DND-41 (cell line): ENCODE results near the gene CCDC27.

ENCODE experiments used
- ATAC-seq: fragments of 200-7000 bp; cut with Tn5 transposase; 3 replicates; pipeline ENCODE4 v1.9.1; 2021; ENCODE audit warnings: low read depth; ENCODE audit not compliant: insufficient read depth
- DNase-seq: peaks from one replicate; pipeline ENCODE4 v3.0.0-alpha.2; 2020
- H2AFZ ChIP-seq: 2 replicates; pipeline ENCODE4 v1.6.0; 2012; ENCODE audit warnings: low read depth, low read length
- H3K27ac ChIP-seq: 2 replicates; pipeline ENCODE4 v1.5.1; 2012; ENCODE audit warnings: low read length, inconsistent platforms
- H3K27me3 ChIP-seq: fragments of 200-600 bp; sonication (generic); 2 replicates; pipeline ENCODE4 v1.6.0; 2012; ENCODE audit warnings: low read length, mild to moderate bottlenecking, inconsistent platforms; ENCODE audit not compliant: insufficient read depth, poor library complexity
- H3K36me3 ChIP-seq: 2 replicates; pipeline ENCODE4 v1.5.1; 2012; ENCODE audit warnings: low read length, inconsistent platforms; ENCODE audit not compliant: insufficient read depth
- H3K4me1 ChIP-seq: 2 replicates; pipeline ENCODE4 v1.5.1; 2012; ENCODE audit warnings: mild to moderate bottlenecking, low read length; ENCODE audit not compliant: insufficient read depth
- H3K4me2 ChIP-seq: 2 replicates; pipeline ENCODE4 v1.6.0; 2012; ENCODE audit warnings: mild to moderate bottlenecking, moderate library complexity, low read length, inconsistent platforms; ENCODE audit not compliant: insufficient read depth
- H3K4me3 ChIP-seq, 2 experiments: fragments of 200-600 bp in 1 of 2; shearing (Covaris generic) in 1 of 2; 2 replicates each; pipeline ENCODE4 v1.5.1; 2012 to 2016; ENCODE audit warnings: inconsistent platforms in 2 of 2, low read length in 2 of 2, mild to moderate bottlenecking in 2 of 2, low read depth in 1 of 2, moderate library complexity in 1 of 2
- H3K79me2 ChIP-seq: 2 replicates; pipeline ENCODE4 v1.6.0; 2012; ENCODE audit warnings: low read length, inconsistent platforms; ENCODE audit not compliant: insufficient read depth
- H3K9ac ChIP-seq: 2 replicates; pipeline ENCODE4 v1.6.0; 2012; ENCODE audit warnings: low read depth, mild to moderate bottlenecking, inconsistent platforms, low read length, moderate library complexity
- H3K9me3 ChIP-seq: 2 replicates; pipeline ENCODE4 v1.5.1; 2012; ENCODE audit warnings: low read length, moderate library complexity, mild to moderate bottlenecking, inconsistent platforms; ENCODE audit not compliant: insufficient read depth, severe bottlenecking
- H4K20me1 ChIP-seq: 2 replicates; pipeline ENCODE4 v1.6.0; 2012; ENCODE audit warnings: low read length; ENCODE audit not compliant: insufficient read depth
- CTCF ChIP-seq: IDR thresholded peaks from 2 replicates; pipeline ENCODE4 v1.5.1; 2012; ENCODE audit warnings: borderline replicate concordance, low read length, moderate library complexity, mild to moderate bottlenecking; ENCODE audit not compliant: poor library complexity, severe bottlenecking; ENCODE audit errors: extremely low read depth
- EZH2 ChIP-seq: IDR thresholded peaks from 3 replicates; pipeline ENCODE4 v1.6.1; 2012; ENCODE audit warnings: borderline replicate concordance, low read depth, mild to moderate bottlenecking, moderate library complexity, low read length, inconsistent platforms; ENCODE audit not compliant: severe bottlenecking

CCDC27 gene

GRCh38 chr1:3712573-3713535 lies 39.4 kb upstream of the CCDC27 start:
- no peak overlapping the region for H3K4me2 ChIP-seq
- peaks cover 33% of the 10 kb centered on the region for H3K36me3 ChIP-seq
- no peak for DNase-seq
- no peak overlapping the region for H2AFZ ChIP-seq
- peaks cover 24% of the 10 kb centered on the region for H4K20me1 ChIP-seq
- no peaks in the 10 kb centered on the region for H3K79me2 ChIP-seq
- H3K9ac ChIP-seq = no peak overlapping the region
- TF ChIP-seq EZH2 (no peak), CTCF (no peak)
- no peaks in the 10 kb centered on the region for H3K9me3 ChIP-seq
- no peak for ATAC-seq
- no peaks in the 10 kb centered on the region for H3K4me1 ChIP-seq
- H3K27me3 ChIP-seq = no peaks in the 10 kb centered on the region
- no peak overlapping the region for H3K27ac ChIP-seq
- no peak overlapping the region for H3K4me3 ChIP-seq

GRCh38 chr1:3713840-3714239 lies 38.4 kb upstream of the CCDC27 start:
- Histone ChIP-seq H3K27me3 (no peaks in the 10 kb centered on the region), H3K9ac (no peak overlapping the region), H3K9me3 (no peaks in the 10 kb centered on the region), H3K4me2 (no peak overlapping the region), H3K79me2 (no peaks in the 10 kb centered on the region), H3K4me1 (no peaks in the 10 kb centered on the region), H4K20me1 (peaks cover 24% of the 10 kb centered on the region), H3K27ac (no peak overlapping the region), H2AFZ (no peak overlapping the region), H3K36me3 (peaks cover 24% of the 10 kb centered on the region), H3K4me3 (no peak overlapping the region)
- TF ChIP-seq EZH2 (no peak), CTCF (no peak)
- DNase-seq (no peak), ATAC-seq (no peak)

GRCh38 chr1:3714284-3714741 lies 37.9 kb upstream of the CCDC27 start:
- H3K36me3 ChIP-seq = peaks cover 20% of the 10 kb centered on the region
- ATAC-seq (no peak), DNase-seq (no peak)
- TF ChIP-seq EZH2 (no peak), CTCF (no peak)
- H3K9me3 ChIP-seq = no peaks in the 10 kb centered on the region
- H3K4me3 ChIP-seq = no peak overlapping the region
- H3K4me1 ChIP-seq = no peaks in the 10 kb centered on the region
- H3K27ac ChIP-seq = no peak overlapping the region
- H4K20me1 ChIP-seq = peaks cover 26% of the 10 kb centered on the region
- H3K79me2 ChIP-seq = no peaks in the 10 kb centered on the region
- H3K27me3 ChIP-seq = no peaks in the 10 kb centered on the region
- H3K9ac ChIP-seq = no peak overlapping the region
- no peak overlapping the region for H3K4me2 ChIP-seq
- H2AFZ ChIP-seq = no peak overlapping the region
